SK-MEL-5 (cell line): ENCODE measurements around the gene SLC44A1. TPM values are rescaled to one million over a fixed set of nuclear protein-coding genes. Genes with fewer than 3 reads are reported as not detected.
A peak's percentile ranks its signal among the peaks of the same experiment; 100 is the strongest.

Experiments
- DNase-seq: peaks from one replicate; pipeline ENCODE4 v3.0.0-alpha.2; 2016; ENCODE audit warnings: low read depth, low spot score
- in situ Hi-C: cut with HindIII; loops from 2 replicates; pipeline ENCODE4 v1.10.0; 2016; ENCODE audit warnings: low sequenced_read_pairs, high pct_unique_total_duplicates, low pct_unique_long_range_greater_than_20kb
- polyA plus RNA-seq, 2 experiments: library from polyadenylated mRNA; depleted of rRNA; stranded (reverse); fragments of >200 nt; gene quantifications; 2 replicates each; pipeline ENCODE4 v1.2.3, GENCODE V29; 2015
- total RNA-seq: library from RNA; depleted of rRNA; stranded (reverse); fragments of >200 nt; shearing (Covaris generic); gene quantifications from 2 replicates; pipeline ENCODE4 v1.2.3, GENCODE V29; 2014; rRNA removed

The SLC44A1 gene
- 140 and 141 TPM in 2 replicates for total RNA-seq
- 76.3 and 114 TPM in 2 replicates for polyA plus RNA-seq (2015; cell fraction: cytosol; rRNA removed)
- polyA plus RNA-seq (2015; cell fraction: nucleus; rRNA removed), result 29.4 and 38.9 TPM in 2 replicates

- peak; percentile 96 for DNase-seq
- in situ Hi-C loops, result no loop called here
These were observed at the start of gene SLC44A1 for GRCh38 chr9:105244003-105244733. Gene SLC44A1, plus strand, starts transcription at chr9:105244651. Its CDS starts 218 bp downstream, at chr9:105244869.

- in situ Hi-C loops, result no loop called here
- DNase-seq, result no peak
These were observed 49.2 kb upstream of the SLC44A1 start for GRCh38 chr9:105195259-105195658.

- in situ Hi-C loops, result no loop called here
- DNase-seq, result no peak
These were observed 46.4 kb upstream of the SLC44A1 start for GRCh38 chr9:105198023-105198422.

- no peak for DNase-seq
- in situ Hi-C loops, result no loop called here
These were observed 45.6 kb upstream of the SLC44A1 start for GRCh38 chr9:105198865-105199264.

- in situ Hi-C loops, result no loop called here
- DNase-seq, result no peak
These were observed 40.0 kb upstream of the SLC44A1 start for GRCh38 chr9:105204416-105204815.

- in situ Hi-C loops, result no loop called here
- DNase-seq, result no peak
These were observed 38.5 kb upstream of the SLC44A1 start for GRCh38 chr9:105205787-105206495.

GRCh38 chr9:105206496-105206820 is 38.0 kb upstream of the SLC44A1 start:
- in situ Hi-C loops, result no loop called here

GRCh38 chr9:105206821-105207699 is 37.4 kb upstream of the SLC44A1 start:
- in situ Hi-C loops, result no loop called here
- DNase-seq, result no peak

More at GRCh38 chr9:105206496-105206820, 38.0 kb upstream of the SLC44A1 start:
- no peak for DNase-seq

- peak; percentile 32 for DNase-seq
- in situ Hi-C loops, result no loop called here
These were observed 27.8 kb upstream of the SLC44A1 start for GRCh38 chr9:105216440-105217178.

GRCh38 chr9:105218673-105219072 is 25.8 kb upstream of the SLC44A1 start:
- in situ Hi-C loops, result no loop called here

GRCh38 chr9:105219291-105219805 is 25.1 kb upstream of the SLC44A1 start:
- no peak for DNase-seq
- in situ Hi-C loops, result no loop called here

More at GRCh38 chr9:105218673-105219072, 25.8 kb upstream of the SLC44A1 start:
- DNase-seq, result no peak

GRCh38 chr9:105220451-105220850 is 24.0 kb upstream of the SLC44A1 start:
- in situ Hi-C loops, result no loop called here
- no peak for DNase-seq

GRCh38 chr9:105223544-105224140 is 20.8 kb upstream of the SLC44A1 start:
- in situ Hi-C loops, result no loop called here
- DNase-seq, result no peak

- in situ Hi-C loops, result no loop called here
These were observed 18.4 kb upstream of the SLC44A1 start for GRCh38 chr9:105226055-105226454.

GRCh38 chr9:105232207-105232606 is 12.2 kb upstream of the SLC44A1 start:
- in situ Hi-C loops, result no loop called here
- DNase-seq, result no peak

More at GRCh38 chr9:105226055-105226454, 18.4 kb upstream of the SLC44A1 start:
- no peak for DNase-seq

GRCh38 chr9:105233873-105234272 is 10.6 kb upstream of the SLC44A1 start:
- no peak for DNase-seq
- in situ Hi-C loops, result no loop called here

- DNase-seq, result no peak
- in situ Hi-C loops, result no loop called here
These were observed 8.2 kb upstream of the SLC44A1 start for GRCh38 chr9:105236261-105236660.
